ENCODE results near the gene ECI2.
"Not testable (repeated sequence)": the region's sequence is repeated elsewhere in the genome, so short reads cannot be mapped to it uniquely, and the experiment has no call there.

The ECI2 gene

DNA sequence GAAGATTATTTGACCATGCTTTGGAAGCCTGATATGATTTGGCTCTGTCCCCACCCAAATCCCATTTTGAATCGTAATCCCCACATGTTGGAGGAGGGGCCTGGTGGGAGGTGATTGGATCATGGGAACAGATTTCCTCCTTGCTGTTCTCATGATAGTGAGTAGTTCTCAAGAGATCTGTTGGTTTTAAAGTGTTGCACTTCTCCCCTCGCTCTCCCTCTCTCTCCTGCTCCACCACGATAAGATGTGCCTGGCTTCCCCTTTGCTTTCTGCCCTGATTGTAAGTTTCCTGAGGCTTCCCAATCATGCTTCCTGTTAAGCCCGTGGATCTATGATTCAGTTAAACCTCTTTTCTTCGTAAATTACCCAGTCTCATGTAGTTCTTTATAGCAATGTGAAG lies 34.7 kb downstream of the ECI2 start:
- DNase-seq = no peak

DNA sequence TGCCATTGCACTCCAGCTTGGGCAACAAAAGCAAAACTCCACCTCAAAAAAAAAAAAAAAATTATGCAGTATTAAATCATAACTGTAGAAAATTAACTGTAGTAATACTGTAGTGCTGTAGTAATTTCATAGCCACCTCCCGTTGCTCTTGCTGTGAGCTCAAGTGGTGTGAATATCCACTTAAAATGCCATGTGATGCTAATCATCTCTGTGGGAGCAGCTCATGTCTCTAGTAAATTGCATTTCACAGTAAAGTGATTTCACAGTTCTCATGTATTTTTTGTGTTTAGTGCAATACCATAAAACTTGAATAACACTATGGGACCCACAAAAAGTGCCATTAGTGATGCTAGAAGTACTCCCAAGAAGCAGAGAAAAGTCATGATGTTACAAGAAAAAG lies 42.1 kb downstream of the ECI2 start:
- DNase-seq = no peak

DNA sequence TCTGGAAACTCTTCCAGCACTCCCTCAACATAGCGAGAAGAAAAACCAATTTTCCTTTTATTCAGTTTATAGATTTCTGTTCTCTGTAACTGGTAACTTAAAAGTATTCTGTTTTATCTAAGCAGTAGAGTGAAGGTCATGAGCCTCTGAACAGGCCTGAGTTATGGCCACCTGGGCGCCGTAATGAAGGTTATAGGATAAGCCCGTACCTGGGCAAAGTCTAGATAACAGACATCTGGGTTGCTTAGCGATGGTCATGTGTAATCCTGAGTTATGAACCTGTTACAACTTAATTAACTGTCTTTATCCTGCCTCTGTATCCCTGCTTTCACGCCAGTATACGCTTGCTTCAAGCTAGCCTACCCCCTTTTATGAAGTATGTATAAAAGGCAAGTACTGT lies 43.4 kb downstream of the ECI2 start:
- no peak for DNase-seq

DNA sequence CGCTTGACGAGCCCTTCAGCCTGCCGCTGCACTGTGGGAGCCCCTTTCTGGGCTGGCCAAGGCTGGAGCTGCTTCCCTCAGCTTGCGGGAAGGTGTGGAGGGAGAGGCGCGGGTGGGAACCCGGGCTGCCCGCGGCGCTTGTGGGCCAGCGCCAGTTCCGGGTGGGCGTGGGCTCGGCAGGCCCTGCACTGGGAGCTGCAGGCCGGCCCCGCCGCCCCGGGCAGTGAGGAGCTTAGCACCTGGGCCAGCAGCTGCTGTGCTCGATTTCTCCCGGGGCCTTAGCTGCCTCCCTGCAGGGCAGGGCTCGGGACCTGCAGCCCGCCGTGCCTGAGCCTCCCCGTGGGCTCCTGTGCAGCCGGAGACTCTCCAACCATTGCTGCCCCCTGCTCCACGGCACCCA lies 45.3 kb downstream of the ECI2 start:
- not testable (repeated sequence) for DNase-seq

DNA sequence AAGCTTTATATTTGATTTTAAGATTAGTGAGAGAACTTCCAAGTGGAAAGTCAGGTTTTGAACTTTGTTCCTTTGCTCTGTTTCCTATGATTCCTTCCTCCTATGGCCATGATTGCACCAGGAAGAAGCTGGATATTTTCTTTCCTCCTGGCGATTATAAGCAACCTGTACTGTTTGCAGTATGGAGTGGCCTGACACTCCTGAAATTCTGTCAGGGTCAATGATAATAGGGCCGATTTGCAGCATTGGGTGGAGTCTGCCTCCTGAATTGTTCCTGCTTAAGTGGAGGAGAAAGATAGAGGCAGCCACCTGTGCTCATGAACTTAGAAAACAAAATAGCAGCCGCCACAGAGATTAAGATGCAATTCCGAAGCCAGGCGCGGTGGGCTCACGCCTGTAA lies 46.7 kb downstream of the ECI2 start:
- DNase-seq = no peak

DNA sequence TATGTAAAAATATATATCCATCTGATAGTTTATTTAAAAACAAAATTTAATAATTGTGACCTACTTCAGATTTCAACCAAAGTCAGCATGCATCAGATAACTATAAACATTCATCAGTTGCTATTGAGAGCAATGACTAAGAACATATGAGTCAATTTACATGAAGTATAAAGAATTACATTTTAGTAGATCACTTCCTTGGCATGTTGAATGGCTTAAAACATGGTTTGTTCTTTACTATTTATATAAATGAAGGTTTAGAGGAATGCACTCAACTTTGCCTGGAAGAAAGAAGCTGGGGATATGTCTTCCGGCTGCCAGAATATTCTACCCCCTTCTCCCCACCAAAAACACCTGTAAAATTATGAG lies 50.1 kb downstream of the ECI2 start:
- DNase-seq = no peak

DNA sequence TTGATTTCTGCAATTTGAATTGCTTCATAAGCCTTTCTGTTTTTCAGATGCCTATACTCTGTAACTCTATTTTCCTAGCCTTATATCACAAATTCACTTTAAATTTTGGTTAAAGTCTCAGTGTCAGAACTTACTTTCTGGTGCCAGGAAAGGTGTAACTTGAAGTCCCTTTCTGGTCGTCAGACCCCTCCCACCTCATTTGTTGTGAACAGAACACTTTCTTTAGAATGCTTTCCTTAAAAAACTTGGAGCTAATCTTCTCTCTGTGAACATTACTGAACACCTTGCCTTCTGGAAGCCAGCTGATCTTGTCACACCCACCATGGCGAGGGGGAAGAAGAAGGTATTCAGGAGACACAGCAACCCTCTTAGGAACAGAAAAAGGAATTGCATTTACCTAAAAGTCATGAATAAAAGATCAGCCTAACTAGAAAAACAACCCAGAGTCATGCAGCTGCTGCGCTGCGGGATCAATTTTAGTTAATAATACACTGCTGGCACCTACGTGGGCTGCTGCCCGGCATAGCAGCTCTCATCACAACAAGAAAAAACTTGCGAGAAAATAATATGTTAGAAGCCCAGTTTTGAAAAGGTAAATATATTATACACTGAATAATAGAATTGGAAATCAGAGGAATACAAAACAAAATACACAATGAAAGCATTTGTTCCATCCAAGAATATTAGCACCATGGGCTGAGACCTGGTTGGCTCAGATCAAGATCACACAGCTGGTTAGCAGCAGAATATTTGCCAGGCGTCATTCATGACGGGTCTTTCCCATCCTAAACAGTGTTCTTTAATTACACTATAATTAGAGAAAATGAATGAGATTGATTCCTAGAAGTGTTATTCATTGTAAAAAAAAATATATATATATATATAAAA lies 50.7 kb downstream of the ECI2 start:
- no peak for DNase-seq

DNA sequence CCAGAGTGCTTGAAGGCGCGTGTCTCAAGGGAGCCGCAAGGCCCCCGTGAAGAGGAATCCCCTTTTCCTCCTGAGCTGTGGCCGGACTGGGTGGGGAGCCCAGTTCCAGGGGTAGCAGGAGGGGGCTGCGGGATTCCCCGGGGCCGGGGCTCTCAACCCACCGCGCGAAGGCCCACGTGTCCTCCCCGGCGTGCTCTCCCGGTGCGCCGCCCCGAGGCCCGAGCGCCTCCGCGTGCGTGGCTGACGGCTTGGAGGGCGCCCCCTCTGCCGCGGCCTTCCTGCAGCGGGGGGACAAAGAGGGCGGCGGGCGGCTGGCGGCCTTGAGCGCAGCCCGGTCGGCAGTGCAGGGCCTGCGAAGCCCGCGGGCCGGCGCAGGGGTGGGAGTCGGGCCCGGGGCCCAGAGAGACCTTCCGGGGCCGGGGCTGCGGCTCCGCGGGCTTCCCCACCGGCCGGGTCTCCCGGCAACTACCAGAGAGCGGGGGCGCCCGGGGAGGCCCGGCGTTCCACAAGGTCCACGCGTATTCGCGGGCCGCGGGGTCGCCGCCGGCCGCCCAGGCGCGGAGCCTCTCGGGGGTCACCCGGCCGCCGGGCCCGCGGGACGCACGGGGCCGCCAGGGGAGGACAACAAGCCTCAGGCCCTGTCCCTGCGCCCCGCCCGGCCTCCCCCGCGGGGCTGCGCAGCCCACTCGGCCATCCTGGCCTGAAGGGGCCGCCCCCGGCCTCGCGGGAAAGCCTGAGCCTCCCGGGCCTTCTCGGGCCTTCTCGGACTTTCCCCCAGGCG lies 56.5 kb downstream of the ECI2 start, which contains the start of gene FAM217A:
Gene FAM217A (minus strand): TSS at position 447 of the 781 bp plus-strand sequence. CDS start 1,723 bp downstream, outside the sequence.
- DNase-seq = no peak

DNA sequence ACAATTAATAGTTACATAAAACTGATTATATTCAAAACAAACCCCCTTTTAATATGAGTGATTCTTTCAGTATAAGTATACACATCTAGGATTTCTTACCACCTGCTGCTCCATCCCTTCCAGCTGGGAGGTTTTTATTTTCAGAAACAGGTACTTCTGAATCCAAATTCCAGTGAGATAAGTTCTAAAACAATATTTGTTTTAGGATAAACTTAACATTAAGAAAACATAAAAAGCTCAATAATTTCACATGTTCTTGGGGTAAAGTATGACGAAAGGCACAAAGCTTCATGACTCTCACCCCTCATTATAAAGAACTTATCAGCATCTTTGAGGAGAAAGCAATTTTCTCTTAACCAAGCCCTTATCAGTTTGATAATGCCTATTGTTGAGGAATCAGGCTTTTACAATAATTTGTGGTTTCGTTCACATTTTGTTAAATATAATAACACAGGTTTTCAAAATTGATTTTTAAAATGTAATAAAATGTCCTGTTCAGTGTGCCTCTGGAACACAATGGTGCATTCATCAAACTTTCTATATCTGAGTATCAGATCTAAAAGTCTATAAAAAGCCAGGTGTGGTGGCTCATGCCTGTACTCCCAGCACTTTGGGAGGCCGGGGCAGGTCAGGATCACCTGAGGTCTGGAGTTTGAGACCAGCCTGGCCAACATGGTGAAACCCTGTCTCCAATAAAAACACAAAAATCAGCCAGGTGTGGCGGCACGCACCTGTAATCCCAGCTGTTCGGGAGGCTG lies 60.7 kb downstream of the ECI2 start:
- DNase-seq = no peak

DNA sequence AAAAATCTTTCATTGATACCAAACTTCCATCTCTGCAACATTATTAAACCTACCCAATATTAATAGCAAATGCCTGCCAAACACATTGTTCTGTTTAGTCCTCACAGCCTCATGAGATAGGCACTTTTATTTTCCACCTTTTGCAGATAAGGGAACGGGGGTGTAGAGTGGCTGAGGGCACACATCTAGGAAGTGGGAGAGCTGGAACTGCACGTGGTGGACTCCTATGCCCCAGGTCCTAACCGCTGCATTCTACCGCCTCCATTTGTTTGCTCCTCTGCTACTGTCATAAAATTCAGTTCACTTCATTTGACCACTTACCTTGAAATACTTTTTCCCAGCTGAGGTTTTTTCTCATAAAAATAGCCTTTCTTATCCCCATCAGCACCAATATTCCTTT lies 64.0 kb downstream of the ECI2 start:
- no peak for DNase-seq

DNA sequence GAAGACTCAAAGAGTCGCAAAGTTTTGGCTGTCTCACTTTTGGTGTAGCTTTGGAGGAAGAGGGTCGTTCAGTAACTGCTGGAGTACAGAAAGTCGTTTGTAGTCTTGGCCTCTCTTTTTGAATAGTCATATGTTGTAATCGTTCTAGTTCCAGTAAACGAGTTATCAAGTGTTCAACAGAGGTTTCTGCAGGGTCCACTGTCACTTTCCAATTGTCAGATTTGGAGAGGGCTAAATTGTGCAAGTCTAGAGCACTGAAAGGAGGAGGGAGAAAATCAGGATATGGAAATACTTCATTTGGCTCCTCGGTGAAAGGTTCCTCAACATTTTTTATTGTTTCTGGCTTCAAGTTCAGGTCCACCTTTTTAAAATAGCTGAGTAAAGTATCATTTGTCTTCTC lies 66.2 kb downstream of the ECI2 start:
- no peak for DNase-seq

DNA sequence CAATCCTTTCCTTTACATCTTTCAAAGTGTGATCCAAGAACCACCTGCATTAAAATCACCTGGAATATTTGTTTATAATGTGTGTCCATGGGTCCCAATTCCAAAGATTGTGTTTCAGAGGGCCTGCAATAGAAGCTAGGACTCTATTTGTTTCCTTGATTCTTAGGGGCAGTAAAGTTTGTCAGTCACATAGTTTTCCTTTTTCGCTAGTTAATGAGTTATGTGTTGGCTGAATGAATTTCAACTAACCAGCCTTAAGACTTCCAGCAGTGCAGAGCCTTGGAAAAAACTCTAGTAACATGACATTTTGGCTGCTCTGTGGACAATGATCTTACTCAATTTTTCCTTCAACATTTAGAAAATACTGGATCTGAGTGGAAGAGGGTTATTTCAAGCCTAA lies 67.7 kb downstream of the ECI2 start:
- no peak for DNase-seq

DNA sequence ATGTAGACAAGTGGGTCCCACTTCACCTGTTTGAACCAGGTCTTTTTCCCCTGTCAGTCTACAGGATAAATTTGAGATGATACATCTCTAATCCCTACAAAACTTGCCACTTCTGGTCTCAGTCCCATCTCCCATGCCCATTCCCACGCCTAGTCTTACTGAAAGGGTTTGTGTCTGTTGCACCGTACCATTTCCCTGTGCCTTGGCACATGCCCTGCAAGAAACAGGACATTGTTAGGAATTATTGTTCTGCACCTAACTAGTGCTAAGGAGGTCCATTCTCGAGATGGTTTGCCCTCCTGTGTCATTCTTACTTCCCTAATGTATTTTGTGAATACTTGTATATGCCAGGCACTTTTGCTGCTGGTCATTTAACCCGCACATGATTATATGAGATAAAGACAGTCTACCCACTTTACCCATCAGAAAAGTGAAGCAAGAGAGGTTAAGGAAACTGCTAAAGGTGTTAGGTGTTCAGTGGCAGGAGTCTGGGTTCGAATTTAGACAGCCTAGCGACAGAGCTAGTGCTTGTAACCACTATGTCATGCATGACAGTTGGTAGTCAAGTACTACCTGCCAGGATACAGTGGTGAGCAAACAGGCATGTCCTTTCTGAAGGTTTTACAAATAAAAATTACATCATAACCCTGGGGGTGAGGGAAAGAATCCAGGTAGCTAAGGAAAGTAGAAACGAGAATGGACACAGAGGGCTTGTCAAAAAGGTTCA lies 69.2 kb downstream of the ECI2 start:
- DNase-seq = no peak
